Stimulated activated CD8-positive, alpha-beta memory T cell treated with anti-CD3 and anti-CD28 coated beads, Interleukin-4, amount 100 ng/mL, for 24 hours (primary cell): Measurements from ENCODE around the gene CCDC106.
A peak's percentile ranks its signal among the peaks of the same experiment; 100 is the strongest.

Source experiments
- DNase-seq: peaks from one replicate; pipeline ENCODE4 v3.0.0-alpha.2; 2020; ENCODE audit warnings: low read depth

CCDC106 gene

GRCh38 chr19:55652311-55653128 lies 4.5 kb downstream of the CCDC106 start:
- no peak for DNase-seq

DNA sequence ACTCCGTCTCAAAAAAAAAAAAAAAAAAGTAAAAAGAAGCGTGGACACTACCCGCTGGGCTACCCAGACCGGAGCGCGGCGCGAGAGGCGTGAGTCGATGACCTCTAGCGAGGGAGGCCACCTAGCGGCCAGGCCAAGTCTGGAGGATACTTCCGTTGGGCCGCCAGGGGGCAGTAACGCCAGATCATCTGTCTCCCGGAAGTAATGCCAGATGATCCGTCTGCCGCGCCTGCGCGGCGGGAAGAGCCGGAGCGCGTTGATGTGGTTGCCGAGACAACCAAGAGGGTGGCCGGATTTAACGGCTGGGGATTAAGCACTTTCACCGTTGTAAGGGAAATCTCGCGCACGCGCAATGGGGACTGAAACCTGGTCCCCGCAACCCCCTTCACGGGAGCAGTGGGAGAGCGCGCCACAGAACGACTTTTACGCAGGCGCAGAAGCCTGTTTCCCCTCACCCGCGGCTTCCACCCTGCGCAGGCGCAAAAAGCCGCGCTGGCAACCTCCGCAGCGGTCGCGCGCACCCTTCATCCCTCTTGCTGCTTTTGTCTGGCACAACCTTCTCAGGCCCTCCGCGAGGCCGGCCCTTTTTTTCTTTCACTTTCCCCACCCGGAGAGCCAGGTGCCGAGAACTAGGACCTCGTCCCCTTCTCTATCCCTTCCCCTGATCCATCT lies 5.8 kb downstream of the CCDC106 start:
- peak; percentile 98 for DNase-seq

DNA sequence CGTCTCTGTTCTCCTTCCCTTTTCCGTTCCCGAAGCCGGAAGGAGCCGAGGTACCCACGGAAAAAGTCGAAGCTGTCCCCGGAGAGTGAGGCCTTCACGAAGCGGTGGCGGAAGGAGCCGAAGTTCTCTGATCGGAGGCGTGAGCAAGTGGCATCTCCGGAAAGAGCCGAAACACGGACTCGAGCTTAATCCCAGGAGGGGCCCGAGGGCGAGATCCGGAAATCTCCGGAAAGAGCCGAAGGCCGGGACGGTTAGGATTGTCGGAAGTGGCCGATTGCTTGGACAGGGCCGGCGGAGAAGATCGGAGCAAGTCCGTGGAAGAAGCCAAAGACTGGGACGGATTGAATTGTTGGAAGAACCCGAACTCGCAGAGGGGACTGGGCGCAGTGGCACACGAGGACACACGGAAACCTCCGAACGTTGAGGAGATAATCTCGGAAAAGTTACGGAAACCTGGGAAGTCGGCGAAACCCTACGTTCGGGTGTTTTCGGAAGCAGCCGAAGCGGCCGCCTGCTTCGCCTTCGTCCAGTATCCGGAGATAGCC lies 6.4 kb downstream of the CCDC106 start:
- DNase-seq, result peak; percentile 99

DNA sequence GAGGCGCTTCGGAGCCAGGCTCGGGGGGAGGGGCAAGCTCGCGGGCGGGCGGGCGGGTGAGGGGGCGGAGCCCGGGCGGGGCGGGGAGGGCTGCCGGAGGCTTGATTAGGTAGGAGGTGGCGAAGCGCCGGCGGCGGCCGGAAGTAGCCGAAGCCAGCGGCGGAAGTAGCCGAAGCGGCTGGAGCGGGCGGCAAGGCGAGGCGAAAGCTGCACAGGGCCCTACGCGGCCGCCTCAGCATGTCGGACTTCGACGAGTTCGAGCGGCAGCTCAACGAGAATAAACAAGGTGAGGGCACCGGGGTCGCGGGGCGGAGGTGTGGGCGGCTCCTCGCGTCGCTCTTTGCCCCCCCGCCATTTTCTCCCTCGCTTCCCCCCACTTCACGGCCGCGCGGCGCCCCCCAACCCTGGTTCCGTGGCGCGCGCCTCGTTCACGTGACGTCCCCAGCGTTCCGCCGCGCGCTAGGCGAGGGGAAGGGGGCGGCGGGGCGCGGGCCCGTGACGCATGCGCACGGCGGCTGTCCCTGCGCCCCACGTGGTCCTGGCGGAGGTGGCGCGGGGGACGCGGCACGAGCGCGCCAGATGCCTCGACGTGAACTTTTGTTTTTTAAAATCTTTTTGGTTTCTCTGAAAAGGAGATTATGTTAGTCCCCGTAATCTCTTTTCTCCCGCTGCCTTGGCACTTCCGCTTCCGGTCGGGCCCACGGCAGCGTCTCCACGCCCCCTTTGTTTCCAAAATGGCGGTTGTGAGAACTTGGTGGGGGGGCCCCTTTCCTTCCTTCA lies 7.0 kb downstream of the CCDC106 start, which contains the start of gene U2AF2:
Gene U2AF2 (plus strand): TSS at position 168 of the 780 bp plus-strand sequence. CDS start 70 bp downstream, at position 238.
- peak; percentile 93 for DNase-seq

DNA sequence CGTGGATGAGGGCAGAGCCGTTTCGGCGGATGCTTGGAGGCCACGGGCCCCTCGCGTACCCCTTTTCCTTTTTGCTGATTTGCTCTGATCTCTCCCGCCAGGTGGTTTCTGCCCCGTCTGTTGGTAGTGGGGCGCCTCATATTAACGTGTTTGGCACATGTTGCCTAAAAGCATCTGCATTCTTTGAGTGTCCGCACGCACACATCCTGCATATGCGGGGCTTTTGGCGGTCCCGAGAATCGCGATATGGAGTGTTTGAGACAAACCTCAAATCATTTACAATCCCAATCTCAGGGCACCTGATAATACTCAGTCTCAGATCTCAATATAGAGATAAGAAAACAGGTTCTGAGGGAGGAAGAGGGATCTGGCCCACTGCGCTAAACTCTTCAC lies 7.6 kb downstream of the CCDC106 start:
- no peak for DNase-seq

- DNase-seq, result no peak
Measured at GRCh38 chr19:55656552-55656951, 8.5 kb downstream of the CCDC106 start.

- DNase-seq, result no peak
Measured at GRCh38 chr19:55656988-55657747, 9.2 kb downstream of the CCDC106 start.

- no peak for DNase-seq
Measured at GRCh38 chr19:55658846-55659459, 10.9 kb downstream of the CCDC106 start.

DNA sequence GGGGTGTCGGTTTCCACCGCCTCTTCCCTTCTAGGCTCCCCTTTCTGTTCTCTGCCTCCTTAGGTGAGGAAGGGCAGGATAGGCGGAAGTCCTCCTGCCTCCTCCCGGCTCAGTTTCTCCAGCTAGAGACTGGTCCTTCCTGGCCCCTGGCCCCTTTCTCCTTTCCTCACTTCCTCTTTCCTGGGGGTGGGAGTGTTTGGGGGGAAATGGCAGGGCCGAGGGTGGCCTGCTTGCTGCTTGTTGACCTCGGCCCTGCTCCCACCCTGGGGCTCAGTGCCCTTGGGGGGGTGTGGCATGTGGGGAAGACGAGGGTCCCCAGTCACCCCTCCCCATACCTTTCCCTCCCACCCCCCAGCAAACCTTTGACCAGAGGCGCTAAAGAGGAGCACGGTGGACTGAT lies 11.8 kb downstream of the CCDC106 start:
- no peak for DNase-seq

GRCh38 chr19:55660404-55660803 lies 12.4 kb downstream of the CCDC106 start:
- no peak for DNase-seq

GRCh38 chr19:55660991-55661390 lies 13.0 kb downstream of the CCDC106 start:
- no peak for DNase-seq

DNA sequence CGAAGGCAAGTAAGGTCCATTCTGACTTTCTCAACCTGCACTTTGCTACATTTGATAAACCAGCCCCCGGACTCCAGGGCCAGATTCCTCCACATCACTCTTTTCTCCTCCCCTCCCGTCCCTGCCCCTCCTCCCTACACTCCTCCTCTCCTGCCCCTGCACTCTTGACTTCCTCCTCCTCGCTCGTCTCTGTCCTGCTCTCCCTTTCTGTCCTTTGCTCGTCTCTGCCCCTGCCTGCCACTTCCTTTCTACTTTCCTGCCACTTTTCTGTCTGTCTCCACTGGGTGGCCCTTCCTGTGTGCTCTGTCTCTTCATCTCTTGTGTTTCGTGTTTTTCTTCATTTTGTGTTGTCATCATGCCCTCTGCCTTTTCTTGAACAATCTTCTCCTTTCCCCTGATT lies 13.8 kb downstream of the CCDC106 start:
- no peak for DNase-seq

GRCh38 chr19:55663846-55664536 lies 16.0 kb downstream of the CCDC106 start:
- DNase-seq, result no peak

- no peak for DNase-seq
Measured at GRCh38 chr19:55666343-55667005, 18.5 kb downstream of the CCDC106 start.

DNA sequence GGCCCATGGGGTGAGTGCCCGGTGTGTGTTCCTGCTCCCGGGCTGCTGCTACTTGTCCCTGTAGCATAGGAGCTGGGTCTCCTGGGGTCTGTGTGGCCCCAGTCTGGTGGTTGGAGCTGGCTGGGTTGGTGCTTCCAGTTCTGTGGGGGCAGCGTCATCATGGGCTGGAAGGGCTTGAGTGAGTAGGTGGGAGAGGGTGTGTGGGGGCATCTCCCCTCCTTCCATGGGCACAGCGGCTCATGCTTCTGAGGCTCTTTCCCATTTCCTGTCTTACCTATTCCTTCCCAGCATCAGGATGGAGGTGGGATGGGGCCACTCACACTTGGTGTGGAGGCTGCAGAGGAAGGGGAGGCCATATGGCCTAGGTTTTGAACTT lies 19.0 kb downstream of the CCDC106 start:
- DNase-seq, result no peak

DNA sequence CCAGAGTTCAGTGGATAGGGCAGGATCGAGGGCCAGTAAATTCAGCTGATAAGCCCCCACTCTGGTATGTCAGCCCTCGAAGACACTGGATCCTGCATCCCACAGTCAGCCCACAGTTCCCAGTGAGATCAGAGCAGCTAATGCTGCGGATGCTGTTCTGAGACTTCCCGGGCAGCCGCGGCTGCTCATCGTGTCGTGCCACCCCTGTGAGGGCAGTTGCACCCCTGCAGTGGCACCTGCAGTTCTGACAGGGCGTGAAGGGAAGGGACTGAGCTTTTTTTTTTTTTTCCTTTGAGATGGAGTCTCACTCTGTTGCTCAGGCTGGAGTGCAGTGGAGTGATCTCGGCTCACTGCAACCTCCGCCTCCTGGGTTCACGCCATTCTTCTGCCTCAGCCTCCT lies 19.5 kb downstream of the CCDC106 start:
- no peak for DNase-seq

DNA sequence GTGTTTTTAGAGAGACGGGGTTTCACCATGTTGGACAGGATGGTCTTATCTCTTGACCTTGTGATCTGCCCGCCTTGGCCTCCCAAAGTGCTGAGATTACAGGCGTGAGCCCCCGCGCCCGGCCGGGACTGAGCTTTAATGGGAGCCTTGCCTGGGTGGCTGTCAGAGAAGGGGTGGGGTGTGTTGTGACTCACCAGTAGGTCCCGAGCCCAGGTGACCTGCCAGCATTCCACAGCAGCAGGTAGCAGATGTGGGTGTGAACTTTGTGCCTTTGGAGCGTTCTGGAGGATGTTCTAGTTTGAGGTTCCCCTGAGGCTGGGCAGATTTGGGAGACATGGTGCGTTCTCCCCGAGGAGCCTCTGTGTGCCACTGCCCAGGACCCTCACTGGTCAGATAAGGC lies 19.9 kb downstream of the CCDC106 start:
- no peak for DNase-seq

- DNase-seq, result no peak
Measured at GRCh38 chr19:55668603-55669348, 20.8 kb downstream of the CCDC106 start.
